ENCODE results near the gene LEFTY1. TPM values are rescaled to one million over a fixed set of nuclear protein-coding genes. Genes with fewer than 3 reads are reported as not detected.
A peak's percentile ranks its signal among the peaks of the same experiment; 100 is the strongest.

Gene LEFTY1
- total and polyA plus RNA-seq, 2 of the 13 experiments (the other 11 are each of a cell fraction or from before 2014, with no cell fraction given): 0.29 to 0.79 TPM

DNA sequence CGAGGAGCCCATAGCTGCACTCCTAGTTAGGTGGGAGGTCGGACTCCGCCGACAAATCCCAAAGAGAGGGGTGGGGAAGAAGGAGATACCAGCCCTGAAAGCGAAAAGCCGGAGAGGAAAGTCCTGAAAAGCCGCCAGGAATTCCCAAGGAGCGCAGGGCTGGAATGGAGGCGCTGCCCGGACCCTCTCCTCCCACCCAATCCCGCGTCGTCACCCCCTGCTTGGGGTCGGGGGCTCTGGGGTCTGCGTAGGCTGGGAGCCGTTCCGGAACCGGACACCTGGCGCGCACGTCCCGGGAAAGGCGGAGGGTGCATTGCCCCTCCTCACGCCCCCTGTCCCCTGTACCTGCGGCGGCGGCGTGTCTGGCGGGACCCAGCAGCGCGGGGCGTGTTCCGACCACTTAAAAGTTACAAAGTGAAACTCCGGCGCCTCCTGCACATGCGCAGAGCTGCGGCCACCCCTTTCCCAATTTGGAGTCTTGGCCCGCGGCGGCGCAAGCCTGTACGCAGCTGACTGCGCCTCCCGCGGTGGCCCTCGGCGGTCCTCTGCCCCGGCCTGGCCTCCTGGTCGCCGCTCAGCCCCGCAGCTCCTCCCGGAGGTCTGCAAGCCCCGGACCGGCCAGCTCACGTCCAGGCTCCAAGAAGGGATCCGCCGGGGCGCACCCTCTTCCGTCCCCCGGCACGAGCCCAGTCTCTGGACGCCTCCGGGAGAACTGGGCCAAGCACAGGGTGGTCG, 6.8 kb downstream of the LEFTY1 start, which contains the start of gene TMEM63A (continued):
- TF ChIP-seq, protein P1, sequence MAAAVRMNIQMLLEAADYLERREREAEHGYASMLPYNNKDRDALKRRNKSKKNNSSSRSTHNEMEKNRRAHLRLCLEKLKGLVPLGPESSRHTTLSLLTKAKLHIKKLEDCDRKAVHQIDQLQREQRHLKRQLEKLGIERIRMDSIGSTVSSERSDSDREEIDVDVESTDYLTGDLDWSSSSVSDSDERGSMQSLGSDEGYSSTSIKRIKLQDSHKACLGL (CRISPR knock-in tag; IDR thresholded peaks at IDR 0.05): peak; percentile 69; the same call in 1 of the 2 replicates
- TF ChIP-seq HOXA3 (CRISPR knock-in tag; IDR thresholded peaks at IDR 0.05): peak; percentile 66
- TF ChIP-seq, protein P2, sequence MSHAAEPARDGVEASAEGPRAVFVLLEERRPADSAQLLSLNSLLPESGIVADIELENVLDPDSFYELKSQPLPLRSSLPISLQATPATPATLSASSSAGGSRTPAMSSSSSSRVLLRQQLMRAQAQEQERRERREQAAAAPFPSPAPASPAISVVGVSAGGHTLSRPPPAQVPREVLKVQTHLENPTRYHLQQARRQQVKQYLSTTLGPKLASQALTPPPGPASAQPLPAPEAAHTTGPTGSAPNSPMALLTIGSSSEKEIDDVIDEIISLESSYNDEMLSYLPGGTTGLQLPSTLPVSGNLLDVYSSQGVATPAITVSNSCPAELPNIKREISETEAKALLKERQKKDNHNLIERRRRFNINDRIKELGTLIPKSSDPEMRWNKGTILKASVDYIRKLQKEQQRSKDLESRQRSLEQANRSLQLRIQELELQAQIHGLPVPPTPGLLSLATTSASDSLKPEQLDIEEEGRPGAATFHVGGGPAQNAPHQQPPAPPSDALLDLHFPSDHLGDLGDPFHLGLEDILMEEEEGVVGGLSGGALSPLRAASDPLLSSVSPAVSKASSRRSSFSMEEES (CRISPR knock-in tag; IDR thresholded peaks at IDR 0.05): 0 out of 2 replicates have a peak, but pooled peaks have one; percentile 10
- 0 out of 2 replicates have a peak, but pooled peaks have one; percentile 3 for TF ChIP-seq ZNF567 (CRISPR knock-in tag; IDR thresholded peaks at IDR 0.05; ENCODE audit: borderline replicate concordance)
- TF ChIP-seq ETV5 (CRISPR knock-in tag; IDR thresholded peaks at IDR 0.05; ENCODE audit: borderline replicate concordance): no peak; the same call in 1 of the 2 replicates
- peak; percentile 24; the same call in 1 of the 2 replicates for TF ChIP-seq ZNF614 (CRISPR knock-in tag; IDR thresholded peaks at IDR 0.05; ENCODE audit: borderline replicate concordance)
- TF ChIP-seq, protein P3, sequence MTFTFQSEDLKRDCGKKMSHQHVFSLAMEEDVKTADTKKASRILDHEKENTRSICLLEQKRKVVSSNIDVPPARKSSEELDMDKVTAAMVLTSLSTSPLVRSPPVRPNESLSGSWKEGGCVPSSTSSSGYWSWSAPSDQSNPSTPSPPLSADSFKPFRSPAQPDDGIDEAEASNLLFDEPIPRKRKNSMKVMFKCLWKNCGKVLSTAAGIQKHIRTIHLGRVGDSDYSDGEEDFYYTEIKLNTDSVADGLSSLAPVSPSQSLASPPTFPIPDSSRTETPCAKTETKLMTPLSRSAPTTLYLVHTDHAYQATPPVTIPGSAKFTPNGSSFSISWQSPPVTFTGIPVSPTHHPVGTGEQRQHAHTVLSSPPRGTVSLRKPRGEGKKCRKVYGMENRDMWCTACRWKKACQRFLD (CRISPR knock-in tag; IDR thresholded peaks at IDR 0.05; ENCODE audit: borderline replicate concordance): peak; percentile 79; the same call in 1 of the 2 replicates
- TF ChIP-seq, protein P4, sequence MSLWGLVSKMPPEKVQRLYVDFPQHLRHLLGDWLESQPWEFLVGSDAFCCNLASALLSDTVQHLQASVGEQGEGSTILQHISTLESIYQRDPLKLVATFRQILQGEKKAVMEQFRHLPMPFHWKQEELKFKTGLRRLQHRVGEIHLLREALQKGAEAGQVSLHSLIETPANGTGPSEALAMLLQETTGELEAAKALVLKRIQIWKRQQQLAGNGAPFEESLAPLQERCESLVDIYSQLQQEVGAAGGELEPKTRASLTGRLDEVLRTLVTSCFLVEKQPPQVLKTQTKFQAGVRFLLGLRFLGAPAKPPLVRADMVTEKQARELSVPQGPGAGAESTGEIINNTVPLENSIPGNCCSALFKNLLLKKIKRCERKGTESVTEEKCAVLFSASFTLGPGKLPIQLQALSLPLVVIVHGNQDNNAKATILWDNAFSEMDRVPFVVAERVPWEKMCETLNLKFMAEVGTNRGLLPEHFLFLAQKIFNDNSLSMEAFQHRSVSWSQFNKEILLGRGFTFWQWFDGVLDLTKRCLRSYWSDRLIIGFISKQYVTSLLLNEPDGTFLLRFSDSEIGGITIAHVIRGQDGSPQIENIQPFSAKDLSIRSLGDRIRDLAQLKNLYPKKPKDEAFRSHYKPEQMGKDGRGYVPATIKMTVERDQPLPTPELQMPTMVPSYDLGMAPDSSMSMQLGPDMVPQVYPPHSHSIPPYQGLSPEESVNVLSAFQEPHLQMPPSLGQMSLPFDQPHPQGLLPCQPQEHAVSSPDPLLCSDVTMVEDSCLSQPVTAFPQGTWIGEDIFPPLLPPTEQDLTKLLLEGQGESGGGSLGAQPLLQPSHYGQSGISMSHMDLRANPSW (CRISPR knock-in tag; IDR thresholded peaks at IDR 0.05; ENCODE audit: borderline replicate concordance): no peak; the same call in 1 of the 2 replicates
- peak; percentile 94 for TF ChIP-seq ZNF777 (CRISPR knock-in tag; IDR thresholded peaks at IDR 0.05)
- TF ChIP-seq ZNF251 (CRISPR knock-in tag; IDR thresholded peaks at IDR 0.05): no peak
- TF ChIP-seq ZNF670 (CRISPR knock-in tag; IDR thresholded peaks at IDR 0.05; ENCODE audit: borderline replicate concordance): 0 out of 2 replicates have a peak, but pooled peaks have one; percentile 38
- TF ChIP-seq ZNF747 (CRISPR knock-in tag; IDR thresholded peaks at IDR 0.05; ENCODE audit: borderline replicate concordance): no peak; the same call in 1 of the 2 replicates
- TF ChIP-seq SMAD1 (CRISPR knock-in tag; IDR thresholded peaks at IDR 0.05; ENCODE audit: borderline replicate concordance, low read depth): no peak
- TF ChIP-seq, protein P5, sequence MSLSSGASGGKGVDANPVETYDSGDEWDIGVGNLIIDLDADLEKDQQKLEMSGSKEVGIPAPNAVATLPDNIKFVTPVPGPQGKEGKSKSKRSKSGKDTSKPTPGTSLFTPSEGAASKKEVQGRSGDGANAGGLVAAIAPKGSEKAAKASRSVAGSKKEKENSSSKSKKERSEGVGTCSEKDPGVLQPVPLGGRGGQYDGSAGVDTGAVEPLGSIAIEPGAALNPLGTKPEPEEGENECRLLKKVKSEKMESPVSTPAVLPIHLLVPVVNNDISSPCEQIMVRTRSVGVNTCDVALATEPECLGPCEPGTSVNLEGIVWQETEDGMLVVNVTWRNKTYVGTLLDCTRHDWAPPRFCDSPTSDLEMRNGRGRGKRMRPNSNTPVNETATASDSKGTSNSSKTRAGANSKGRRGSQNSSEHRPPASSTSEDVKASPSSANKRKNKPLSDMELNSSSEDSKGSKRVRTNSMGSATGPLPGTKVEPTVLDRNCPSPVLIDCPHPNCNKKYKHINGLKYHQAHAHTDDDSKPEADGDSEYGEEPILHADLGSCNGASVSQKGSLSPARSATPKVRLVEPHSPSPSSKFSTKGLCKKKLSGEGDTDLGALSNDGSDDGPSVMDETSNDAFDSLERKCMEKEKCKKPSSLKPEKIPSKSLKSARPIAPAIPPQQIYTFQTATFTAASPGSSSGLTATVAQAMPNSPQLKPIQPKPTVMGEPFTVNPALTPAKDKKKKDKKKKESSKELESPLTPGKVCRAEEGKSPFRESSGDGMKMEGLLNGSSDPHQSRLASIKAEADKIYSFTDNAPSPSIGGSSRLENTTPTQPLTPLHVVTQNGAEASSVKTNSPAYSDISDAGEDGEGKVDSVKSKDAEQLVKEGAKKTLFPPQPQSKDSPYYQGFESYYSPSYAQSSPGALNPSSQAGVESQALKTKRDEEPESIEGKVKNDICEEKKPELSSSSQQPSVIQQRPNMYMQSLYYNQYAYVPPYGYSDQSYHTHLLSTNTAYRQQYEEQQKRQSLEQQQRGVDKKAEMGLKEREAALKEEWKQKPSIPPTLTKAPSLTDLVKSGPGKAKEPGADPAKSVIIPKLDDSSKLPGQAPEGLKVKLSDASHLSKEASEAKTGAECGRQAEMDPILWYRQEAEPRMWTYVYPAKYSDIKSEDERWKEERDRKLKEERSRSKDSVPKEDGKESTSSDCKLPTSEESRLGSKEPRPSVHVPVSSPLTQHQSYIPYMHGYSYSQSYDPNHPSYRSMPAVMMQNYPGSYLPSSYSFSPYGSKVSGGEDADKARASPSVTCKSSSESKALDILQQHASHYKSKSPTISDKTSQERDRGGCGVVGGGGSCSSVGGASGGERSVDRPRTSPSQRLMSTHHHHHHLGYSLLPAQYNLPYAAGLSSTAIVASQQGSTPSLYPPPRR (CRISPR knock-in tag; IDR thresholded peaks at IDR 0.05; ENCODE audit: borderline replicate concordance): 0 out of 2 replicates have a peak, but pooled peaks have one; percentile 21
- no peak for TF ChIP-seq RAD51 (IDR thresholded peaks at IDR 0.05; ENCODE audit: borderline replicate concordance)
- TF ChIP-seq ZBTB8A (CRISPR knock-in tag; IDR thresholded peaks at IDR 0.05; ENCODE audit: borderline replicate concordance, low read depth): peak; percentile 27; the same call in 1 of the 2 replicates
